ENCODE measurements around the gene SCAPER. TPM values are rescaled to one million over a fixed set of nuclear protein-coding genes. Genes with fewer than 3 reads are reported as not detected.
A peak's percentile ranks its signal among the peaks of the same experiment; 100 is the strongest.

Gene SCAPER
- polyA plus RNA-seq, 2 of the 4 experiments (the other 2 are of a cell fraction), result 4.9 to 5.5 TPM

- DNase-seq (ENCODE audit: low read depth in 1 of 2, low spot score in 1 of 2), result no peak
These were observed 583.5 kb downstream of the SCAPER start for GRCh38 chr15:76321602-76322001.

GRCh38 chr15:76321171-76321570 lies 584.0 kb downstream of the SCAPER start:
- H3K4me1 ChIP-seq, result peaks cover 12% of the 10 kb centered on the region
- no peak overlapping the region for H3K4me2 ChIP-seq
- TF ChIP-seq PBX3 (IDR thresholded peaks at IDR 0.05) (no peak), SMC3 (IDR thresholded peaks at IDR 0.05) (no peak), RAD21 (conservative IDR thresholded peaks at IDR 0.05 in 1 of 2, IDR thresholded peaks at IDR 0.05 in 1 of 2) (no peak)
- no peak overlapping the region; a peak in 1 of 6 replicates for H3K27ac ChIP-seq
- FAIRE-seq (no peak), ATAC-seq (no peak), DNase-seq (ENCODE audit: low read depth in 1 of 2, low spot score in 1 of 2) (no peak)
- 89% methylated on average over 10 of the region's 10 CpGs for WGBS (ENCODE audit: missing lambda C conversion rate)
- ChIA-PET POLR2A (no interaction called here), CTCF (no interaction called here)
- no peaks in the 10 kb centered on the region for H3K9me3 ChIP-seq
- H3K4me3 ChIP-seq, result no peak overlapping the region

More at GRCh38 chr15:76321602-76322001, 583.5 kb downstream of the SCAPER start:
- no peak for FAIRE-seq
- WGBS (ENCODE audit: missing lambda C conversion rate), result 87% methylated on average over 5 of the region's 5 CpGs
- ChIA-PET CTCF (interaction anchor here (0.7 to 2.8 kb wide), 2 partner anchors 12 to 36 kb away, joined by 3 to 11 read pairs; no protein-coding TSS in a partner anchor), POLR2A (no interaction called here)
- peaks cover 12% of the 10 kb centered on the region for H3K4me1 ChIP-seq
- no peak overlapping the region for H3K4me2 ChIP-seq
- no peaks in the 10 kb centered on the region for H3K9me3 ChIP-seq
- no peak overlapping the region for H3K27ac ChIP-seq
- H3K4me3 ChIP-seq, result no peak overlapping the region
- no peak for TF ChIP-seq POLR2AphosphoS2 (conservative IDR thresholded peaks at IDR 0.05; ENCODE audit: low read length)
- no peak for TF ChIP-seq NR3C1 (IDR thresholded peaks at IDR 0.05)
- no peak for TF ChIP-seq EHMT2 (IDR thresholded peaks at IDR 0.05; ENCODE audit: low read depth)
- TF ChIP-seq ELK1 (IDR thresholded peaks at IDR 0.05; ENCODE audit: low read depth, low read length), result no peak
- no peak for TF ChIP-seq HDAC2 (IDR thresholded peaks at IDR 0.05)
- no peak for TF ChIP-seq NFE2L2 (conservative IDR thresholded peaks at IDR 0.05; ENCODE audit: low read length)
- TF ChIP-seq SMC3 (IDR thresholded peaks at IDR 0.05), result no peak
- no peak for TF ChIP-seq GATA3 (IDR thresholded peaks at IDR 0.05; ENCODE audit: borderline replicate concordance)
- TF ChIP-seq FOSL2 (IDR thresholded peaks at IDR 0.05), result no peak
- TF ChIP-seq FOSL2 (CRISPR knock-in tag; IDR thresholded peaks at IDR 0.05), result no peak
- ATAC-seq, result no peak

- TF ChIP-seq RFX5 (IDR thresholded peaks at IDR 0.05), result no peak
- TF ChIP-seq FOSB (CRISPR knock-in tag; IDR thresholded peaks at IDR 0.05), result no peak
- no peak for TF ChIP-seq GATA3 (IDR thresholded peaks at IDR 0.05; ENCODE audit: borderline replicate concordance)
- no peak for TF ChIP-seq KDM5A (IDR thresholded peaks at IDR 0.05)
- no peak for TF ChIP-seq SREBF2 (IDR thresholded peaks at IDR 0.05)
- TF ChIP-seq JUN (IDR thresholded peaks at IDR 0.05), result no peak
- TF ChIP-seq HES2 (IDR thresholded peaks at IDR 0.05), result no peak
- no peak for TF ChIP-seq CHD2 (IDR thresholded peaks at IDR 0.05; ENCODE audit: low read length, partially characterized antibody)
- no peak for TF ChIP-seq FOSL2 (IDR thresholded peaks at IDR 0.05)
- TF ChIP-seq FOSL2 (CRISPR knock-in tag; IDR thresholded peaks at IDR 0.05), result 0 out of 2 replicates have a peak, but pooled peaks have one; percentile 17
- peak; percentile 93 for TF ChIP-seq MAFK (IDR thresholded peaks at IDR 0.05; ENCODE audit: partially characterized antibody)
- no peak for TF ChIP-seq USF2 (IDR thresholded peaks at IDR 0.05)
- no peak for TF ChIP-seq ZC3H11A (IDR thresholded peaks at IDR 0.05)
- TF ChIP-seq PBX3 (IDR thresholded peaks at IDR 0.05), result no peak
- no peak for TF ChIP-seq CHD4 (IDR thresholded peaks at IDR 0.05; ENCODE audit: borderline replicate concordance)
- peak; percentile 61 for TF ChIP-seq NFE2L2 (conservative IDR thresholded peaks at IDR 0.05; ENCODE audit: low read length)
- no peak for TF ChIP-seq RAD21 (conservative IDR thresholded peaks at IDR 0.05 in 1 of 2, IDR thresholded peaks at IDR 0.05 in 1 of 2)
- POLR2A ChIA-PET, result no interaction called here
- DNase-seq (ENCODE audit: low read depth in 1 of 2, low spot score in 1 of 2), result no peak
- Histone ChIP-seq H3K9me3 (no peaks in the 10 kb centered on the region), H3K4me2 (peak overlapping the region; percentile 11; the same call in 1 of the 3 replicates), H3K4me3 (no peak overlapping the region), H3K4me1 (peaks cover 15% of the 10 kb centered on the region), H3K27ac (peak overlapping the region; percentile 36 to 69)
- CTCF ChIA-PET, result interaction anchor here (0.6 to 2.9 kb wide), 3 partner anchors 10 to 388 kb away, joined by 3 to 22 read pairs (median 3); no protein-coding TSS in a partner anchor
- WGBS (ENCODE audit: missing lambda C conversion rate), result 88% methylated on average over 6 of the region's 6 CpGs
- FAIRE-seq, result peak; percentile 65
- no peak for ATAC-seq
These were observed 585.1 kb downstream of the SCAPER start for GRCh38 chr15:76320012-76320411.

Data from A549 (cell line).